ENCODE data around the gene CLEC18A.

CLEC18A gene

DNA sequence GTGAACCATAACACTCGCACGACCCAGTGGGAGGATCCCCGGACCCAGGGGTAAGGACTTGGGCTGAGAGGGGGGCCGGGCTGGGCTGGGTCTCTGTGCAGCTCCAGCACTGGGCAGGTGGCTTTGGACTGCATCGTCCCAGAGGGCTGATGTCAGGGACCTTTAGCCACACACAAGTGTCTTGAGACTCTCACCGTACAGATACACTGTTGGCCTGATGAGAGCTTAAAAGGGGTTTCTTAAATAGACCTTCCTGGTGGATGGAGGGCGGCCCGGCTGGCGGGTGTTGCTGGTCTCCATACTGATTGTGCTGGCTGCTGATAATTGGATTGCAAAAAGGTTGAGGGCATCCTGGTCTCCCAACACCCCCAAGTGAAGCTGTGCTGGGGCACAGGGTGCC, 21.7 kb upstream of the CLEC18A start:
- no peak overlapping the region for H3K4me3 ChIP-seq (replicated peaks; ENCODE audit: low read depth, low read length)
- TF ChIP-seq CTCF (IDR thresholded peaks at IDR 0.05; ENCODE audit: low read length, missing control alignments): no peak
- no peak for DNase-seq (ENCODE audit: low read depth)

DNA sequence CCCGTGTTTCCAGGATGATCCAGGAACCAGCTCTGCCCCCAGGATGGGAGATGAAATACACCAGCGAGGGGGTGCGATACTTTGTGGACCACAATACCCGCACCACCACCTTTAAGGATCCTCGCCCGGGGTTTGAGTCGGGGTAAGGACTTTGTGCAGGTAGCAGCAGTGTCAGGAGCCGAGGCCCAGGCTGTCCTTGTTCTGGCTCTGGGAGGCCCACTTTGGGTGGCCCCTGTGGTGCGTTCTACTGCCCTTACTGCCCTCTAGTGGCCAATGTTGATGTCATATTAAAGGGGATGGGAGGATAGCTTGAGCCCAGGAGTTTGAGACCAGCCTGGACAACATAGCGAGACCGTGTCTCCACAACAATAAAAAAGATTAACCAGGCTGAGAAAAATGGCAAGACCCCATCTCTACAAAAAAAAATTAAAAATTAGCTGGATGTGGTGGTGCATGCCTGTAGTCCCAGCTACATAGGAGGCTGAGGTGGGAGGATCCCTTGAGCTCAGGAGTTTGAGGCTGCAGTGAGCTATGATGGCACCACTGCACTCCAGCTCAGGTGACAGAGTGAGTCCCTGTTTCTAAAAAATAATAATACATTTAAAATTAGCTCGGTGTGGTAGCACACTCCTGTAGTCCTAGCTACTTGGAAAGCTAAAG, 20.9 kb upstream of the CLEC18A start:
- peak; percentile 75 for DNase-seq (ENCODE audit: low read depth)
- no peak overlapping the region for H3K4me3 ChIP-seq (replicated peaks; ENCODE audit: low read depth, low read length)

DNA sequence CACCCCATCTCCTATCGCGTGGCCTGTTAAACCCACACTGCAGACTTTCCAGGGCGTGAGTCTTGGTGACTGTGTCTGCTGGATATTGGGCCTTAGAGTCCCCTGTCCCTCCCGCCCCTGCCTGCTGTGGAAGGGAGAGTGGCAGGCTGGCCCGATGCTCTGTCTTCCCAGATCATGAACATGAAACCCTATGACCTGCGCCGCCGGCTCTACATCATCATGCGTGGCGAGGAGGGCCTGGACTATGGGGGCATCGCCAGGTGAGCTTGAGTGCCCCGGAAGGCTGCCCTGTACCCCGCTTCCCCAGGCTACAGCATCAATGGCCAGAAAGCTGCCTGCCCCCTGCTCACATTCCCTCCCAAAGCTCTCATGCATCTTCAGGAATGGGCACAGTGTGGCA, 19.5 kb upstream of the CLEC18A start:
- no peak overlapping the region for H3K4me3 ChIP-seq (replicated peaks; ENCODE audit: low read depth, low read length)
- no peak for TF ChIP-seq CTCF (IDR thresholded peaks at IDR 0.05; ENCODE audit: low read length, missing control alignments)
- DNase-seq (ENCODE audit: low read depth): no peak

More for the DNA sequence above, 20.9 kb upstream of the CLEC18A start:
- peak; percentile 64 for TF ChIP-seq CTCF (IDR thresholded peaks at IDR 0.05; ENCODE audit: low read length, missing control alignments)

- no peak for DNase-seq (ENCODE audit: low read depth)
- TF ChIP-seq CTCF (IDR thresholded peaks at IDR 0.05; ENCODE audit: low read length, missing control alignments): no peak
- no peak overlapping the region for H3K4me3 ChIP-seq (replicated peaks; ENCODE audit: low read depth, low read length)
Observed at GRCh38 chr16:69932228-69932627, 18.9 kb upstream of the CLEC18A start.

DNA sequence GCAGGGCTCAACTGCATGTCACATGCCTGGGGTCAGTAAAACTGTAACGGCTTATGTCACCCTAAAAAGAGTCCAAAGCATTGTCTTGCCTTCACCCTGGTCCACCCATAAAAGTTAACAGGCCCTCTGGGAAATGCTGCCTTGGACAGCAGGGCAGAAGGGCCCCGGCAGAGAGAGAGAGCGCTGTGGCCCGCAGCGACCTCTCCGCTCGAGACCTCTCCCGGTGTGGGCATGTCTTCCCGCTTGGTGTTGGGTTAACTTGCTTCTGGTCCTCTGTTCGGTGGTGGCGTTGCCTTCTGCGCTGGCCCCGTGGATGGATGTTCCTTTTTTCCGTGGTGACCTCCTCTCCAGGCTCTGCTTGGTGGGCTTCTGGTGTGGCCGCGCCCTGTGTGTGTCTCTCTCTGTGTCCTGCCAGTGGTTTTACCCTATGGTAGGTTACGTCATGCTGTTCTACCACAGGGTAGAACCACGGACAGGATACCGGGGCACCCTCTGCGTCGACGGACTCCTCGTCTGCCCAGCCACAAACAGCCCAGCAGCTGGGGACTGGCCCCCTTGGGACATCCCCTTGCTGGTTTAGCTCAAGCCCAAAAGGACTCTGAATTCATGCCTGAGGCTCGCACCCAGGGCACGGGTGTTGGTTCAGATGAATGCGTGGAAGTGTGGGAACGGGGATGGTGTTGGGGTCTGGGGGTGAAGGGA, 18.3 kb upstream of the CLEC18A start:
- no peak for TF ChIP-seq CTCF (IDR thresholded peaks at IDR 0.05; ENCODE audit: low read length, missing control alignments)
- no peak for DNase-seq (ENCODE audit: low read depth)
- no peak overlapping the region for H3K4me3 ChIP-seq (replicated peaks; ENCODE audit: low read depth, low read length)

GRCh38 chr16:69934044-69934443, 17.1 kb upstream of the CLEC18A start:
- DNase-seq (ENCODE audit: low read depth): no peak
- no peak for TF ChIP-seq CTCF (IDR thresholded peaks at IDR 0.05; ENCODE audit: low read length, missing control alignments)
- no peak overlapping the region for H3K4me3 ChIP-seq (replicated peaks; ENCODE audit: low read depth, low read length)

DNA sequence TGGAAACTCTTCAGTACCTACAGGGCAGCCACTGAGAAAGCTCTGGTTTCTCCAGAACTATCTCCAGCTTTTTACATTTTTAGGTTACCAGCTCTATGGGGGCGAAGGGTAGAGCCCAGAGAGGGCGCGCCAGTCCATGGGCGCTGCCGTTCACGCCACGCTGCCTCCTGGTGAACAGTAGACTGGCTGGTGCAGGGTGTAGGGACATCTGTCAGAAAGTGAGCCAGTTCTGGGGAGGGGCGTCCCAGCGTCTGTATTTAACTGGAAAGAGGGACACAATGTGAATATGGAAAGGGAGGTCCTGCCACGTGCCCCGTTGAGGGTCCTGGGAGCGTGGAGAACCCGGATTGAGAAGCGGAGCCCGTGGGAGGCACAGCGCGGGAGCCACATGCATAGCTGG, 16.4 kb upstream of the CLEC18A start:
- no peak overlapping the region for H3K4me3 ChIP-seq (replicated peaks; ENCODE audit: low read depth, low read length)
- no peak for TF ChIP-seq CTCF (IDR thresholded peaks at IDR 0.05; ENCODE audit: low read length, missing control alignments)
- DNase-seq (ENCODE audit: low read depth): no peak

All from fibroblast of pulmonary artery (primary cell).